IPS DF 19.7 (cell line): ENCODE results near the gene A2ML1.
"Not testable (repeated sequence)": the region's sequence is repeated elsewhere in the genome, so short reads cannot be mapped to it uniquely, and the experiment has no call there.

Experiments
- DNase-seq: peaks from one replicate; pipeline ENCODE4 v3.0.0-alpha.2; 2013; ENCODE audit warnings: low read depth, low spot score

The A2ML1 gene

GRCh38 chr12:8852119-8852518 is 29.7 kb downstream of the A2ML1 start:
- DNase-seq: no peak

GRCh38 chr12:8855891-8856290 is 33.5 kb downstream of the A2ML1 start:
- no peak for DNase-seq

GRCh38 chr12:8859448-8859847 is 37.0 kb downstream of the A2ML1 start:
- DNase-seq: not testable (repeated sequence)

- DNase-seq: peak; percentile 82
These were observed 37.9 kb downstream of the A2ML1 start for GRCh38 chr12:8860165-8860961.

GRCh38 chr12:8866429-8866828 is 44.0 kb downstream of the A2ML1 start:
- DNase-seq: no peak

- no peak for DNase-seq
These were observed 44.6 kb downstream of the A2ML1 start for GRCh38 chr12:8867009-8867408.

GRCh38 chr12:8867786-8868185 is 45.4 kb downstream of the A2ML1 start:
- no peak for DNase-seq

- DNase-seq: no peak
These were observed 48.2 kb downstream of the A2ML1 start for GRCh38 chr12:8870586-8870985.

- DNase-seq: no peak
These were observed 48.6 kb downstream of the A2ML1 start for GRCh38 chr12:8871068-8871467.

GRCh38 chr12:8876887-8877286 is 54.5 kb downstream of the A2ML1 start:
- no peak for DNase-seq

GRCh38 chr12:8886502-8887284 is 64.3 kb downstream of the A2ML1 start:
- DNase-seq: no peak

GRCh38 chr12:8887285-8887715 is 64.9 kb downstream of the A2ML1 start:
- no peak for DNase-seq

GRCh38 chr12:8890313-8891085 is 68.1 kb downstream of the A2ML1 start:
- no peak for DNase-seq

GRCh38 chr12:8891976-8892375 is 69.6 kb downstream of the A2ML1 start:
- DNase-seq: no peak

- no peak for DNase-seq
These were observed 72.0 kb downstream of the A2ML1 start for GRCh38 chr12:8894378-8894777.

- DNase-seq: no peak
These were observed 72.6 kb downstream of the A2ML1 start for GRCh38 chr12:8894986-8895385.

- no peak for DNase-seq
These were observed 74.7 kb downstream of the A2ML1 start for GRCh38 chr12:8897081-8897480.

GRCh38 chr12:8899830-8900229 is 77.4 kb downstream of the A2ML1 start:
- DNase-seq: no peak

GRCh38 chr12:8902703-8903102 is 80.3 kb downstream of the A2ML1 start:
- DNase-seq: not testable (repeated sequence)

- DNase-seq: no peak
These were observed 81.2 kb downstream of the A2ML1 start for GRCh38 chr12:8903646-8904045.

GRCh38 chr12:8904665-8905064 is 82.2 kb downstream of the A2ML1 start:
- DNase-seq: no peak

- no peak for DNase-seq
These were observed 83.1 kb downstream of the A2ML1 start for GRCh38 chr12:8905546-8905945.
